ENCODE results near the gene ZDHHC1. TPM values are rescaled to one million over a fixed set of nuclear protein-coding genes. Genes with fewer than 3 reads are reported as not detected.

ZDHHC1 gene
- total RNA-seq, 1 donor from 2014 or later = 16.3 TPM

GRCh38 chr16:67449739-67450138 lies 33.5 kb upstream of the ZDHHC1 start:
- DNase-seq (ENCODE audit: low spot score) = no peak
- ATAC-seq = peak; percentile 13
- intact Hi-C loops (cut with DNase I) = no loop called here

GRCh38 chr16:67449336-67449735 lies 33.1 kb upstream of the ZDHHC1 start:
- ATAC-seq = no peak
- intact Hi-C loops (cut with DNase I) = no loop called here
- no peak for DNase-seq (ENCODE audit: low spot score)

GRCh38 chr16:67448580-67448979 lies 32.3 kb upstream of the ZDHHC1 start:
- DNase-seq (ENCODE audit: low spot score) = no peak
- intact Hi-C loops (cut with DNase I) = no loop called here
- ATAC-seq = no peak

DNA sequence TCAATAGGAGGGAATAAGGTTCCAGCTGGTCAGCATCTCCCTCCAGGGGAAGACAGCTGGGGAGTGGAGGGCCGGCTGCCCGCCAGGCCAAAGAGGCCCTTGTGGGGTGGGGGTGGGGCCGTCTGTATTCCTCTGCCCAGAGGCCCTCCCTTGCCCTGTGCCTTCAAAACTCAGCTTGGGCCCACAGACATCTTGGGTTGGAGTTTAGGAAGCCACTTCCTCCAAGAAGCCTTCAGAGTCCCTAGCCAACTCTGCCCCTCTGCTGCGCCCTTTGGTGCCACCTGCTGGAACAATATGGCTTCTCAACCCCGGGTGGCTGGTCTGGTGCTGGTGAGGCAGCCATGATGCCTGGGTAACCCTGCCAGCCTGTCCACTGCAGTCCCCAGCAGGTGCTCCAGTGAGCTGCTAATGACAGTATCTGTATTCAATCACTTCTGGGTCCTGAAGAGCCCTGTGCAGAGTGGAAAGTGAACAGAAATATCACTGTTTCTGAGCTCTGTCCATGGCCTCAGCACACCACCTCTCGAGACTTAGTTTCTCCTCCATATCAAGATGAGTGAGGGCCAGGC lies 31.3 kb upstream of the ZDHHC1 start:
- intact Hi-C loops (cut with DNase I) = no loop called here
- ATAC-seq (no peak), DNase-seq (ENCODE audit: low spot score) (no peak)

DNA sequence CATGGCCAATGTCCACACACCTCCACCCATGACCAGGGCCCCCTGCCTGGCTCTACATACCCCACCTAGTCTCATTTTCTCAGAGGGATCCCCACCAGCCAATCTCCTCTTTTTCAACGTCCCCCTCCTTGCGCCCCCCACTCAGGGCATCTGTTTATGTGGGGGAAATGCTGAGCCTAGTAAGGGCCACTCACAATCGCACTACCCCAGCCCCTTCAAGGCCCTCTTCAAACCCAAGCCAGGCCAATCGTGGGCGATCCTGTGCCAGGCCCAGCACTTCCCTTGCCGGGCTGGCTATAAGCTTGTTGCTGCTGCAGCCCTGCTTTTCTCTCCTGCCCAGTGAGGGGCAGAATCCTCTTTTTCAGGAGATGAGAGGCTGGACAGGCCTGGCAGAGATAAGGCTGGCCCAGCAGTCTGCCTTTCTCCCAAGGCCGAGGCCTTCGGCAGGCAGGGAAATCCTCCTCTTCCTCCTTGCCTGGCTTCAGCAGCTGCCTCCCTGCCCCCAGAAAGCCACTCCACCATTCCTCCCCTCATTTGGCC lies 30.8 kb upstream of the ZDHHC1 start:
- DNase-seq (ENCODE audit: low spot score) (no peak), ATAC-seq (no peak)
- intact Hi-C loops (cut with DNase I) = no loop called here

GRCh38 chr16:67445913-67446907 lies 29.9 kb upstream of the ZDHHC1 start:
- intact Hi-C loops (cut with DNase I) = no loop called here

DNA sequence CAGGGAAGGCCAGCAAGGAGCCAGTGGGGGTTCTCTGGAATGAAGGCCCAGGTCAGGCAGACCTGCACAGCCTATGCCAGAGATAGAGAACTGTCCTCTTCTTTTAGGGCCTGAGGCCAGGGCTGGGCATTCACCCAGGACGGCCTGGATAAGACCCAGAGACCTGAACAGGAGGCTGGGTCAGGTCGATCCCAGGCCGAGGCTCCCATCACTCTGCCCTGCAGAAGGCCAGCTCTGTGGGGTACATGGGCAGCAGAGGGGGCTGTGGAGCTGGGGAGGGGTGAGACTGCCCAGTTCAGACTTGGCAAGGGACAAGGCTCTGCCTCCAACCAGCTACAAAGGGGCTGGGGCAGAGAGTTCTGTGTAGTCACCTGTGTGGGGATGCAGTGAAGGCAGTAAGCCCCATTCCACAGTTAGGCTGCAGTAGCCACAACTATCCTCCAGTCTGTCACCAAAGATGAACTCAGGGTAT lies 29.2 kb upstream of the ZDHHC1 start:
- intact Hi-C loops (cut with DNase I) = no loop called here
- ATAC-seq (no peak), DNase-seq (ENCODE audit: low spot score) (no peak)

More at GRCh38 chr16:67445913-67446907, 29.9 kb upstream of the ZDHHC1 start:
- no peak for DNase-seq (ENCODE audit: low spot score)
- ATAC-seq = no peak

- no peak for ATAC-seq
- DNase-seq (ENCODE audit: low spot score) = no peak
- intact Hi-C loops (cut with DNase I) = no loop called here
Measured at GRCh38 chr16:67445126-67445426, 28.8 kb upstream of the ZDHHC1 start.

GRCh38 chr16:67444259-67445125 lies 28.2 kb upstream of the ZDHHC1 start:
- no peak for ATAC-seq
- DNase-seq (ENCODE audit: low spot score) = no peak
- intact Hi-C loops (cut with DNase I) = no loop called here

DNA sequence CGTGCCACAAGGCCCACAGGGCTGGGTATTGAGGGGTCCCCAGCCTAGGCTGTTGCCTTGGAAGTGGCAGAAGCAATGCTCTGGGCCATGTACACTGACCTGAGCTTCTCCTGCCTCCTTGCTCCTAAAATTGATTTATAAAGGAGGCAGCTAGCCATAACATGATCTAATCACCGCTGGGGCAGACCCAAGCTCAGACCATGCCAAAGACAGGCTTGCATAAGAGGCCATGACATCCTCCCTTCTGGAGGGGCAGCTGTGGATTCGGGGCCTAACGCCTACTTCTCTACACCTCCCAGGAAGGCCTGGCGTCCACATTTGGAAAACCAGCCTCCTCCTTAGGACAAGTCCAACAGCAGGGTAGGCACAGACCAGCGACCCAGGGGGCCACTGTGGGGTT lies 27.0 kb upstream of the ZDHHC1 start:
- intact Hi-C loops (cut with DNase I) = no loop called here
- ATAC-seq = peak; percentile 92
- DNase-seq (ENCODE audit: low spot score) = peak; percentile 74

GRCh38 chr16:67442581-67443255 lies 26.4 kb upstream of the ZDHHC1 start:
- no peak for DNase-seq (ENCODE audit: low spot score)
- ATAC-seq = peak; percentile 23
- intact Hi-C loops (cut with DNase I) = no loop called here

DNA sequence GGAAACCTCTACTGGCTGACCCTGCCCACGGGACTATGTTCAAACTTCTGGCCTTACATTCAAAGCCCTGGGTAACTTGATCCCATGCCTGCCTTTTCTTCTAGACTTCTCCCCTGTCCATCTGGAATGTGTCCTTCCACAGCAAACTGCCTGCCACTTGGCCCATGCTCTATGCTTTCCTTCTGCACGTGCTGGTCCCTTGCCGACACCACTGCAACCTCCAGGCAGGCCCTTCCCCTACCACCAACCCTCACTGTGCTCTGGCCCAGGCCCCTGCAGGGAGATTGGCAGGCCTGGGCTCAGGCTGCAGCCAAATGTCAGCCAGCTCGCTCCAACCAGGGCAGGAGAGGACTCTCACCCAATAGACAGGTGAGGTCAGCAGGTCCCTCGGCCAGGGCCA lies 25.6 kb upstream of the ZDHHC1 start:
- no peak for ATAC-seq
- intact Hi-C loops (cut with DNase I) = no loop called here
- no peak for DNase-seq (ENCODE audit: low spot score)

DNA sequence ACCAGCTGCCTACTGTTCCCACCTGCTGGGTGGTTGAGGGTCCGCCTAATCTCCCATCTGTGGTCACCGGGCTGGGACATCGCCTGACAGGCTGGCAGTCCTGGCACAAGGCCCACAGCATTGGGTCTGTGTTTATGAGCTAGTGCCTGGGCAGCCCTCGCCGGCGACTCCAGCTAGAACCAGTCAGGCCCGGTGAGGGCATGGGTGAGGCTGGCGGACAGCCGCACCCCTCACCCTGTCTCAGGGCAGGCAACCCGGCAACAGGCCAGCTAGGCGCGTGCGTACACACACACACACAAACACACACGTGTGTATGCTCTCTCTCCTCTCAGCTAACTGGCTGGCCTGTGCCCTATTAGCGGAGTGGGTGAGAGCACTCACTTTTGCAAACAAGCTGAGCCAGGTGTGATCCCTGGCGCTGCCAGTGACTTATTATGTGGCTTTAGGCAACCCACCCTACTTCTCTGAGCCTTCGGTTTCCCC lies 25.0 kb upstream of the ZDHHC1 start:
- ATAC-seq (no peak), DNase-seq (ENCODE audit: low spot score) (no peak)
- intact Hi-C loops (cut with DNase I) = no loop called here

- no peak for DNase-seq (ENCODE audit: low spot score)
- intact Hi-C loops (cut with DNase I) = no loop called here
- no peak for ATAC-seq
Measured at GRCh38 chr16:67438824-67439393, 22.6 kb upstream of the ZDHHC1 start.

GRCh38 chr16:67438098-67438791 lies 22.0 kb upstream of the ZDHHC1 start:
- no peak for ATAC-seq
- intact Hi-C loops (cut with DNase I) = no loop called here
- DNase-seq (ENCODE audit: low spot score) = no peak

DNA sequence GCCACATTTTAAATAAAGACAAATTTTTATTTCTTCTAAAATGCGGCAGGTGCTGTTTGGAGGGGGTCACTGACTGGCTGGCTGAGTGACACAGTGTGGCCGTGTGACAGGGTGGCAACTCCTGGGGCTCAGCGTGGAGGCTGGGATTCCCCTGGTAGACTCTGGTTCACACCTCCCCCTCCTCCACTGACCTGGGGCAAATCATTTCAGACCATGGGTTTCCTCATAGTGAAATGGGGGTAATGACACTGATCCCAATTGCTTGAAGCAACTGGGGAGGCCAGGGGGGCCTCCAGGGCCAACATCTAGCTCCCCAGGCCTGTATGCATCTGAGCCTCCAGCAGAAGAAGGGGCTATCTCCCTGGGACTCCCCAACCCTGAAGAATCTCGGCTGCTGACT lies 21.2 kb upstream of the ZDHHC1 start:
- DNase-seq (ENCODE audit: low spot score) (no peak), ATAC-seq (no peak)
- intact Hi-C loops (cut with DNase I) = no loop called here

DNA sequence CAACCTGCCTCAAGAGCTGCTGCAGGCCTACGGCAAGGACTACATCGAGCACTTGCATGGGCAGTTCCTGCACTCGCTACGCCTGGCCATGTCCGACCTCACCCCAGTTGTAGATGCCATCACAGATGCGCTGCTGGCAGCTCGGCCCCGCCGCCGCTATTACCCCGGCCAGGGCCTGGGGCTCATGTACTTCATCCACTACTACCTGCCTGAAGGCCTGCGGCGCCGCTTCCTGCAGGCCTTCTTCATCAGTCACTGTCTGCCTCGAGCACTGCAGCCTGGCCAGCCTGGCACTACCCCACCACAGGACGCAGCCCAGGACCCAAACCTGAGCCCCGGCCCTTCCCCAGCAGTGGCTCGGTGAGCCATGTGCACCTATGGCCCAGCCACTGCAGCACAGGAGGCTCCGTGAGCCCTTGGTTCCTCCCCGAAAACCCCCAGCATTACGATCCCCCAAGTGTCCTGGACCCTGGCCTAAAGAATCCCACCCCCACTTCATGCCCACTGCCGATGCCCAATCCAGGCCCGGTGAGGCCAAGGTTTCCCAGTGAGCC lies 20.4 kb upstream of the ZDHHC1 start:
- intact Hi-C loops (cut with DNase I) = no loop called here
- DNase-seq (ENCODE audit: low spot score) (no peak), ATAC-seq (no peak)
